IMR-90 (cell line): ENCODE results near the gene CDC42EP3. TPM values are rescaled to one million over a fixed set of nuclear protein-coding genes. Genes with fewer than 3 reads are reported as not detected.

ENCODE experiments used
- ATAC-seq: fragments of 200-7000 bp; cut with Tn5 transposase; 2 replicates; pipeline ENCODE4 v1.9.1; 2020; ENCODE audit warnings: low read depth, mild to moderate bottlenecking, moderate library complexity
- BruUV-seq: library from RNA; stranded (reverse); fragments of 400-500 nt; replicated peaks from 2 replicates; lab custom pipeline; 2021; lab: Mats Ljungman, UMichigan
- CTCF ChIA-PET: fragments of 300-600 bp; formaldehyde crosslinking; extraction: SDS; loops from one replicate; lab custom pipeline; 2021; ENCODE audit warnings: antibody characterized with exemption; lab: Yijun Ruan, JAX
- POLR2A ChIA-PET: fragments of 300-600 bp; sonication (Branson Sonifier 250); formaldehyde crosslinking; loops from one replicate; lab custom pipeline; 2022; ENCODE audit warnings: antibody characterized with exemption; ENCODE audit not compliant: unreplicated experiment; lab: Charles Lee
- DNase-seq: peaks from one replicate; pipeline ENCODE4 v3.0.0; 2013
- H2AFZ ChIP-seq: replicated peaks from 2 replicates; pipeline ENCODE3; 2013; ENCODE audit warnings: low read length, mild to moderate bottlenecking; ENCODE audit not compliant: poor library complexity
- H2AK5ac ChIP-seq: 2 replicates; pipeline ENCODE4 v1.6.1; 2013; ENCODE audit warnings: low read depth, low read length, inconsistent platforms
- H2AK9ac ChIP-seq: replicated peaks from 2 replicates; pipeline ENCODE3; 2013; ENCODE audit warnings: mild to moderate bottlenecking, low read depth, low read length, moderate library complexity; ENCODE audit not compliant: poor library complexity
- H2BK120ac ChIP-seq: 2 replicates; pipeline ENCODE4 v1.6.1; 2013; ENCODE audit warnings: low read depth, low read length, inconsistent platforms
- H2BK15ac ChIP-seq: 3 replicates; pipeline ENCODE4 v1.6.1; 2013; ENCODE audit warnings: low read depth, low read length, inconsistent platforms
- H2BK20ac ChIP-seq: 2 replicates; pipeline ENCODE4 v1.6.1; 2013; ENCODE audit warnings: low read depth, mild to moderate bottlenecking, inconsistent platforms, low read length, moderate library complexity
- H2BK5ac ChIP-seq: 2 replicates; pipeline ENCODE4 v1.6.1; 2013; ENCODE audit warnings: mild to moderate bottlenecking, low read depth, low read length, inconsistent platforms; ENCODE audit not compliant: poor library complexity, severe bottlenecking
- H3K14ac ChIP-seq: replicated peaks from 2 replicates; pipeline ENCODE4 v1.6.1; 2013; ENCODE audit warnings: low read depth, low read length, inconsistent platforms
- H3K18ac ChIP-seq: 2 replicates; pipeline ENCODE4 v1.6.1; 2013; ENCODE audit warnings: low read depth, low read length, control low read depth
- H3K23ac ChIP-seq: 2 replicates; pipeline ENCODE4 v1.6.1; 2013; ENCODE audit warnings: low read depth, low read length, inconsistent platforms
- H3K27ac ChIP-seq: 2 replicates; pipeline ENCODE4 v1.5.1; 2013; ENCODE audit warnings: mild to moderate bottlenecking, control low read depth, low read length; ENCODE audit not compliant: insufficient read depth
- H3K27me3 ChIP-seq: 2 replicates; pipeline ENCODE4 v1.6.1; 2013; ENCODE audit warnings: low read length; ENCODE audit not compliant: control insufficient read depth, insufficient read depth
- H3K36me3 ChIP-seq: 2 replicates; pipeline ENCODE4 v1.6.1; 2013; ENCODE audit warnings: low read length, mixed read lengths; ENCODE audit not compliant: control insufficient read depth, insufficient read depth
- H3K4ac ChIP-seq: 2 replicates; pipeline ENCODE4 v1.6.1; 2013; ENCODE audit warnings: low read depth, low read length, inconsistent platforms
- H3K4me1 ChIP-seq: 2 replicates; pipeline ENCODE4 v1.6.1; 2013; ENCODE audit warnings: low read length, mixed read lengths; ENCODE audit not compliant: control insufficient read depth, insufficient read depth
- H3K4me2 ChIP-seq: 2 replicates; pipeline ENCODE4 v1.6.1; 2013; ENCODE audit warnings: low read depth, mild to moderate bottlenecking, control low read depth, low read length, moderate library complexity
- H3K4me3 ChIP-seq: 2 replicates; pipeline ENCODE4 v1.5.1; 2013; ENCODE audit warnings: low read depth, mild to moderate bottlenecking, control low read depth, low read length, moderate library complexity; ENCODE audit not compliant: insufficient read depth
- H3K56ac ChIP-seq: 2 replicates; pipeline ENCODE4 v1.6.1; 2013; ENCODE audit warnings: low read length, inconsistent platforms; ENCODE audit not compliant: insufficient read depth; ENCODE audit errors: extremely low read depth
- H3K79me1 ChIP-seq, 2 experiments: 2 replicates each; pipeline ENCODE4 v1.6.1; 2013; ENCODE audit warnings: low read length in 2 of 2, inconsistent platforms in 1 of 2, low read depth in 1 of 2
- H3K9ac ChIP-seq: 2 replicates; pipeline ENCODE4 v1.6.1; 2013; ENCODE audit warnings: low read depth, low read length, control low read depth
- H3K9me1 ChIP-seq: 2 replicates; pipeline ENCODE4 v1.6.1; 2013; ENCODE audit warnings: low read length, inconsistent platforms; ENCODE audit not compliant: insufficient read depth
- H3K9me3 ChIP-seq: 2 replicates; pipeline ENCODE4 v1.6.1; 2013; ENCODE audit warnings: low read length; ENCODE audit not compliant: control insufficient read depth, insufficient read depth
- H4K20me1 ChIP-seq: 2 replicates; pipeline ENCODE4 v1.6.1; 2013; ENCODE audit warnings: low read length, inconsistent platforms; ENCODE audit not compliant: insufficient read depth
- H4K5ac ChIP-seq: 2 replicates; pipeline ENCODE4 v1.6.1; 2013; ENCODE audit warnings: mild to moderate bottlenecking, low read depth, low read length, control low read depth
- H4K8ac ChIP-seq, 2 experiments: 2 replicates each; pipeline ENCODE4 v1.6.1; 2013; ENCODE audit warnings: low read depth in 2 of 2, low read length in 2 of 2, control low read depth in 1 of 2, inconsistent platforms in 1 of 2
- H4K91ac ChIP-seq: 2 replicates; pipeline ENCODE4 v1.6.1; 2013; ENCODE audit warnings: low read depth, low read length, inconsistent platforms; ENCODE audit not compliant: insufficient read depth
- BHLHE40 ChIP-seq: fragments of 150-350 bp; IDR thresholded peaks from 2 replicates; pipeline ENCODE4 v1.6.1; 2016; ENCODE audit warnings: mild to moderate bottlenecking, low read depth, low read length
- CEBPB ChIP-seq: IDR thresholded peaks from 2 replicates; pipeline ENCODE4 v1.6.1; 2012; ENCODE audit warnings: low read depth, low read length, improper control_type of control experiment
- CHD1 ChIP-seq: IDR thresholded peaks from 2 replicates; pipeline ENCODE4 v1.6.1; 2012; ENCODE audit warnings: low read depth, low read length, improper control_type of control experiment
- CTCF ChIP-seq: conservative IDR thresholded peaks from 2 replicates; pipeline ENCODE4 v1.5.1; 2012; ENCODE audit warnings: mild to moderate bottlenecking, low read depth, low read length, improper control_type of control experiment
- ELK1 ChIP-seq: fragments of 150-350 bp; IDR thresholded peaks from 2 replicates; pipeline ENCODE4 v1.6.1; 2016; ENCODE audit warnings: low read depth, mild to moderate bottlenecking, low read length, moderate library complexity, borderline replicate concordance
- FOS ChIP-seq: fragments of 150-350 bp; IDR thresholded peaks from 2 replicates; pipeline ENCODE4 v1.6.1; 2016; ENCODE audit warnings: low read depth, low read length
- MAFK ChIP-seq: IDR thresholded peaks from 2 replicates; pipeline ENCODE4 v1.6.1; 2012; ENCODE audit warnings: low read depth, low read length, improper control_type of control experiment
- MAZ ChIP-seq: IDR thresholded peaks from 2 replicates; pipeline ENCODE4 v1.6.1; 2012; ENCODE audit warnings: low read depth, mild to moderate bottlenecking, low read length, improper control_type of control experiment, moderate library complexity, borderline replicate concordance
- MXI1 ChIP-seq: IDR thresholded peaks from 2 replicates; pipeline ENCODE4 v1.6.1; 2012; ENCODE audit warnings: low read depth, mild to moderate bottlenecking, low read length, moderate library complexity, borderline replicate concordance
- RAD21 ChIP-seq: IDR thresholded peaks from 2 replicates; pipeline ENCODE4 v1.6.1; 2012; ENCODE audit warnings: low read length, improper control_type of control experiment
- RCOR1 ChIP-seq: IDR thresholded peaks from 2 replicates; pipeline ENCODE4 v1.6.1; 2012; ENCODE audit warnings: mild to moderate bottlenecking, low read length, improper control_type of control experiment; ENCODE audit not compliant: insufficient replicate concordance
- USF2 ChIP-seq: fragments of 150-350 bp; IDR thresholded peaks from 2 replicates; pipeline ENCODE4 v1.6.1; 2017; ENCODE audit warnings: mild to moderate bottlenecking, antibody characterized with exemption, low read length, low read depth
- WGBS, 2 experiments: methylation state at CpG; one replicate each; pipeline versions ENCODE4 v1.1.5 to v1.1.7; 2013; ENCODE audit warnings: missing lambda C conversion rate in 2 of 2; ENCODE audit not compliant: insufficient read length in 1 of 2; ENCODE audit errors: extremely low coverage in 2 of 2; 5-methylcytosine and 5-hydroxymethylcytosine counted together
- dilution Hi-C: fragments of 300-500 bp; cut with HindIII; formaldehyde crosslinking; loops from one replicate; pipeline ENCODE4 v1.14.3; 2018; ENCODE audit warnings: low sequenced_read_pairs; ENCODE audit not compliant: unreplicated experiment
- in situ Hi-C: fragments of 300-500 bp; cut with MboI; formaldehyde crosslinking; loops from 3 replicates; pipeline ENCODE4 v1.14.3; 2019; ENCODE audit warnings: low sequenced_read_pairs, inconsistent platforms, mixed read lengths
- intact Hi-C: fragments of 100-400 bp; cut with micrococcal nuclease; formaldehyde crosslinking; loops from 2 replicates; pipeline ENCODE4 v1.10.0; 2022
- polyA plus RNA-seq, 3 experiments: library from polyadenylated mRNA; depleted of rRNA; stranded (reverse); fragments of >200 nt; gene quantifications; 2 replicates each; pipeline ENCODE4 v1.2.3, GENCODE V29; 2012; ENCODE audit warnings: low replicate concordance in 1 of 3
- total RNA-seq: library from RNA; depleted of rRNA; stranded (reverse); fragments of >200 nt; gene quantifications from 2 replicates; pipeline ENCODE4 v1.2.3, GENCODE V29; 2012

Gene CDC42EP3
- total and polyA plus RNA-seq, 2 of the 4 experiments (the other 2 are of a cell fraction), result 167 to 193 TPM

GRCh38 chr2:37637190-37637860, 34.1 kb downstream of the CDC42EP3 start:
- ChIA-PET POLR2A (no interaction called here), CTCF (interaction anchor here (1.5 kb wide), 1 partner anchor 222 kb away, joined by 4 read pairs; no protein-coding TSS in a partner anchor)
- DNase-seq, result no peak

More at GRCh38 chr2:37637190-37637860, 34.1 kb downstream of the CDC42EP3 start:
- Histone ChIP-seq H4K8ac (no peak overlapping the region), H3K23ac (no peak overlapping the region), H4K5ac (no peak overlapping the region), H4K91ac (peak overlapping the region; percentile 45; the same call in 1 of the 2 replicates), H3K4ac (peak overlapping the region; percentile 54), H3K4me3 (no peak overlapping the region), H3K27ac (no peak overlapping the region), H3K36me3 (peaks cover 4% of the 10 kb centered on the region), H3K9ac (no peak overlapping the region), H2BK5ac (no peak overlapping the region), H3K4me1 (peaks cover 17% of the 10 kb centered on the region), H2AK5ac (peak overlapping the region; percentile 31; the same call in 1 of the 2 replicates), H4K20me1 (peaks cover 16% of the 10 kb centered on the region; the same call in 1 of the 2 replicates), H3K9me3 (no peaks in the 10 kb centered on the region), H2AK9ac (no peak overlapping the region), H2BK20ac (0 out of 2 replicates have a peak overlapping the region, but pooled peaks have one; percentile 29), H3K27me3 (no peaks in the 10 kb centered on the region), H3K4me2 (no peak overlapping the region), H3K9me1 (peaks cover 22% of the 10 kb centered on the region), H2BK120ac (peak overlapping the region; percentile 46; the same call in 1 of the 2 replicates), H3K14ac (no peak overlapping the region), H2AFZ (no peak overlapping the region), H3K18ac (no peak overlapping the region), H2BK15ac (peak overlapping the region; percentile 41; the same call in 1 of the 3 replicates), H3K56ac (no peak overlapping the region), H3K79me1 (peaks cover 8 to 27% of the 10 kb centered on the region in 2 experiments)
- in situ Hi-C loops (no loop called here), intact Hi-C loops (loop anchor here (1.0 to 5.0 kb wide), 3 partner anchors 65 to 223 kb away; no protein-coding TSS in a partner anchor), dilution Hi-C loops (no loop called here)
- no TSS peak for BruUV-seq
- 83% methylated on average over 2 of the region's 5 CpGs; no CpG with 5 or more reads in 1 of the 2 experiments for WGBS, 2 experiments
- 0 out of 2 replicates have a peak, but pooled peaks have one; percentile 26 for TF ChIP-seq RAD21
- TF ChIP-seq FOS, result no peak
- TF ChIP-seq ELK1, result no peak
- no peak for TF ChIP-seq MAFK
- TF ChIP-seq CEBPB, result peak; percentile 43; the same call in 1 of the 2 replicates
- no peak for TF ChIP-seq MAZ
- TF ChIP-seq CTCF, result peak; percentile 15; the same call in 1 of the 2 replicates
- TF ChIP-seq USF2, result no peak
- TF ChIP-seq MXI1, result no peak
- TF ChIP-seq BHLHE40, result no peak
- no peak for TF ChIP-seq RCOR1
- no peak for TF ChIP-seq CHD1
- peak; percentile 1 for ATAC-seq
